ENCODE measurements around the gene ERVW-1.
"Not testable (repeated sequence)": the region's sequence is repeated elsewhere in the genome, so short reads cannot be mapped to it uniquely, and the experiment has no call there.

The ERVW-1 gene

DNA sequence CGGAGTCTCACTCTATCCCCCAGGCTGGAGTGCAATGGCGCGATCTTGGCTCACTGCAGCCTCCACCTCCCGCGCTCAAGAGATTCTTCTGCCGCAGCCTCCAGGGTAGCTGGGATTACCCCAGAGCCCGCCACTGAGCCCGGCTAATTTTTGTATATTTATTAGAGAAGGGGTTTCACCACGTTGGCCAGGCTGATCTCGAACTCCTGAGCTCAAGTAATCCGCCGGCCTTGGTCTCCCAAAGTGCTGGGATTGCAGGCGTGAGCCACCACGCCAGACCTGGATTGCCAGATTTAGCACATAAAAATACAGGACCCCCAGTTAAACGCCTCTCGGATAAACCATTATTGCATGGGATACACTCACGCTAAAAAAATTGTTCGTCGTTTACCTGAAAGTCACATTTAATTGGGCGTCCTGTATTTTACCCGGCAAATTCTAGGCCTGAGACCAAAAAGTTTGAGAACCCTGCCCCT, 30.8 kb downstream of the ERVW-1 start:
- peak overlapping the region; percentile 99 for H3K9ac ChIP-seq (ENCODE audit: low read depth, low read length)

GRCh38 chr7:92442720-92443119, 35.0 kb downstream of the ERVW-1 start:
- H3K9ac ChIP-seq (ENCODE audit: low read depth, low read length); H3K9me3 ChIP-seq (replicated peaks; ENCODE audit: low read length); H3K4me2 ChIP-seq (ENCODE audit: low read length); H3K36me3 ChIP-seq (ENCODE audit: insufficient read depth, low read length); H3K4me3 ChIP-seq (ENCODE audit: low read length); H3K4me1 ChIP-seq (ENCODE audit: control insufficient read depth, insufficient read depth, low read length): not testable (repeated sequence)
- peaks cover 32% of the 10 kb centered on the region for H3K27me3 ChIP-seq (ENCODE audit: control insufficient read depth, insufficient read depth, low read length)

More for the DNA sequence above, 30.8 kb downstream of the ERVW-1 start:
- H3K4me2 ChIP-seq (ENCODE audit: low read length): peak overlapping the region; percentile 21
- peak overlapping the region; percentile 100 for H3K4me3 ChIP-seq (ENCODE audit: low read length)
- H3K27me3 ChIP-seq (ENCODE audit: control insufficient read depth, insufficient read depth, low read length): peaks cover 4% of the 10 kb centered on the region
- peaks cover 18% of the 10 kb centered on the region for H3K36me3 ChIP-seq (ENCODE audit: insufficient read depth, low read length)
- H3K4me1 ChIP-seq (ENCODE audit: control insufficient read depth, insufficient read depth, low read length): peaks cover 9% of the 10 kb centered on the region
- no peaks in the 10 kb centered on the region for H3K9me3 ChIP-seq (replicated peaks; ENCODE audit: low read length)

- Histone ChIP-seq H3K36me3 (ENCODE audit: insufficient read depth, low read length) (no peaks in the 10 kb centered on the region), H3K4me3 (ENCODE audit: low read length) (no peak overlapping the region), H3K9ac (ENCODE audit: low read depth, low read length) (no peak overlapping the region), H3K9me3 (replicated peaks; ENCODE audit: low read length) (no peaks in the 10 kb centered on the region), H3K27me3 (ENCODE audit: control insufficient read depth, insufficient read depth, low read length) (peaks cover 39% of the 10 kb centered on the region), H3K4me1 (ENCODE audit: control insufficient read depth, insufficient read depth, low read length) (no peaks in the 10 kb centered on the region), H3K4me2 (ENCODE audit: low read length) (no peak overlapping the region)
Measured at GRCh38 chr7:92437956-92438491, 39.7 kb downstream of the ERVW-1 start.

GRCh38 chr7:92436612-92437445, 40.9 kb downstream of the ERVW-1 start:
- H3K4me1 ChIP-seq (ENCODE audit: control insufficient read depth, insufficient read depth, low read length): no peaks in the 10 kb centered on the region
- H3K27me3 ChIP-seq (ENCODE audit: control insufficient read depth, insufficient read depth, low read length): peaks cover 35% of the 10 kb centered on the region
- H3K4me2 ChIP-seq (ENCODE audit: low read length): no peak overlapping the region
- H3K9ac ChIP-seq (ENCODE audit: low read depth, low read length): no peak overlapping the region
- no peak overlapping the region for H3K4me3 ChIP-seq (ENCODE audit: low read length)
- H3K9me3 ChIP-seq (replicated peaks; ENCODE audit: low read length): no peaks in the 10 kb centered on the region
- no peaks in the 10 kb centered on the region for H3K36me3 ChIP-seq (ENCODE audit: insufficient read depth, low read length)

- Histone ChIP-seq H3K9me3 (replicated peaks; ENCODE audit: low read length) (no peaks in the 10 kb centered on the region), H3K27me3 (ENCODE audit: control insufficient read depth, insufficient read depth, low read length) (peaks cover 24% of the 10 kb centered on the region), H3K36me3 (ENCODE audit: insufficient read depth, low read length) (no peaks in the 10 kb centered on the region), H3K9ac (ENCODE audit: low read depth, low read length) (no peak overlapping the region), H3K4me3 (ENCODE audit: low read length) (no peak overlapping the region), H3K4me1 (ENCODE audit: control insufficient read depth, insufficient read depth, low read length) (no peaks in the 10 kb centered on the region), H3K4me2 (ENCODE audit: low read length) (no peak overlapping the region)
Measured at GRCh38 chr7:92435542-92435941, 42.2 kb downstream of the ERVW-1 start.

DNA sequence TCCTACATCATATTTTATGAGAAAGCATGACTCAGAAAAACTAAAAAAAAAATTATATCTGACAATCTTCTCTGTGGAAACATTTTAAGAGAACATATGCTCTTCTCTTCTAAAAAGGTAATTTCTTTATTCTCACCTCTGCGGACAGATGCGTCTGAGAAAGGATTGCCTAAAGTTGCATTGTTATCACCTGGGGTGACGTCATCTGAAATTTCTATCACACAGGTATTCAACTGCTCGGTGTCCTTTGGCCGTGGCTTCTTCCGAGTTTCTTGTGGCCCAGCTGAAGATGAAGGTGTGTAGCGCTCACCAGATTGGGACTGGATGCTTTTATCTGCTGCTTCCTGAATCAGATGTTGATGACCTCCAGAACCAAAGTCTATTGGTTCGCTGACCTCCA, 44.7 kb downstream of the ERVW-1 start:
- Histone ChIP-seq H3K27me3 (ENCODE audit: control insufficient read depth, insufficient read depth, low read length) (peaks cover 8% of the 10 kb centered on the region), H3K4me3 (ENCODE audit: low read length) (no peak overlapping the region), H3K4me1 (ENCODE audit: control insufficient read depth, insufficient read depth, low read length) (no peaks in the 10 kb centered on the region), H3K36me3 (ENCODE audit: insufficient read depth, low read length) (no peaks in the 10 kb centered on the region), H3K9ac (ENCODE audit: low read depth, low read length) (no peak overlapping the region), H3K9me3 (replicated peaks; ENCODE audit: low read length) (no peaks in the 10 kb centered on the region), H3K4me2 (ENCODE audit: low read length) (no peak overlapping the region)

GRCh38 chr7:92432299-92432946, 45.3 kb downstream of the ERVW-1 start:
- H3K4me1 ChIP-seq (ENCODE audit: control insufficient read depth, insufficient read depth, low read length): no peaks in the 10 kb centered on the region
- H3K4me3 ChIP-seq (ENCODE audit: low read length): no peak overlapping the region
- H3K4me2 ChIP-seq (ENCODE audit: low read length): no peak overlapping the region
- H3K27me3 ChIP-seq (ENCODE audit: control insufficient read depth, insufficient read depth, low read length): peaks cover 7% of the 10 kb centered on the region
- H3K9ac ChIP-seq (ENCODE audit: low read depth, low read length): no peak overlapping the region
- H3K36me3 ChIP-seq (ENCODE audit: insufficient read depth, low read length): no peaks in the 10 kb centered on the region
- H3K9me3 ChIP-seq (replicated peaks; ENCODE audit: low read length): no peaks in the 10 kb centered on the region

DNA sequence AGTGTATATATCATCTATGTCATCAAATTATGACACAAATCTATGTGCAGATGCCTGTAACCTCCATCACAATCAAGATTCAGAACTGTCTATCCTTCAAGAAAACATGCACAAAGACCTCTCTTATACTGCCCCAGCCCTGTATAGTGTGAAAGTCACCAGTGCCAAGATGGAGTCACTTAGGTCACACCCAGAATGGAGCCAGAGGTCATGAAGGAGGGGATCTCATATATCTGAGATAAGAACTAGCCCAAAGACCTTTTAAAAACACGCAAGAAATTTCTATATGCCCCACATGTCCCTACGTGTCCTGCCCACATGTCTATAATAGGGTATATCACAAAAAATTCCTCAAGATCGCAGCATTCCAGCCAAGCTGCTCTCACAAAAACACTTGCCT, 50.6 kb downstream of the ERVW-1 start:
- Histone ChIP-seq H3K9me3 (replicated peaks; ENCODE audit: low read length) (no peaks in the 10 kb centered on the region), H3K4me2 (ENCODE audit: low read length) (no peak overlapping the region), H3K9ac (ENCODE audit: low read depth, low read length) (no peak overlapping the region), H3K4me1 (ENCODE audit: control insufficient read depth, insufficient read depth, low read length) (no peaks in the 10 kb centered on the region), H3K27me3 (ENCODE audit: control insufficient read depth, insufficient read depth, low read length) (peaks cover 5% of the 10 kb centered on the region), H3K36me3 (ENCODE audit: insufficient read depth, low read length) (no peaks in the 10 kb centered on the region), H3K4me3 (ENCODE audit: low read length) (no peak overlapping the region)

DNA sequence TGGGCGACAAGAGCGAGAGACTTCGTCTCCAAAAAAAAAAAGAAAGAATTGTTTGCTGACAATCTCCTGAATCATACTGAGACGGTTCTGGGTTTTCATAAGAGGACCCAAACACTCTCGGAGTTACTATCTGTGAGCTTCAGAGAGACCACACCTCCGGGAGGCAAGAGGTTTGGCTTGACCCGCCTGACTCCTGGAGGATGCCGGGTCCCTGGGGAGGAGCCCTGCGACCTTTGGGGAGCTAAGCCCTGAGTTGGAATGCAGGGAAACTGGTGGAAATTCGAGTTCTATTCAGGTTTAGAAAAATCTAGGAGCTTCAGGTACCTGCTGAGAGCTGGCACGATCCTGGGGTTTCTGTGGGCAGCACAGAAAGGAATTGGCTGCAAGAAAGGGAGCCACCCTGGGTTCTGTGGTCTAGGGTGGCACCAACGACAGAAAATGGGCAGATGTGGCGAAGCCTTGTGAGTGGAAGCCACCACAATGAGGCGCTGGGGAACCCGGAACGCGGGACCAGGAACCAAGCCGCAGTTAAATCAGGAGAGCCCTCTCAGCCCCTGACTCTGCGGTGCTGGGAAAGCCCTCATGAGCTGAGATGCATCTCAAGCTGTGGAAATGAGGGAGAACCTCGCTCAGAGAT, 52.3 kb downstream of the ERVW-1 start:
- Histone ChIP-seq H3K9me3 (replicated peaks; ENCODE audit: low read length) (no peaks in the 10 kb centered on the region), H3K4me3 (ENCODE audit: low read length) (no peak overlapping the region), H3K27me3 (ENCODE audit: control insufficient read depth, insufficient read depth, low read length) (peaks cover 5% of the 10 kb centered on the region), H3K4me1 (ENCODE audit: control insufficient read depth, insufficient read depth, low read length) (no peaks in the 10 kb centered on the region), H3K4me2 (ENCODE audit: low read length) (no peak overlapping the region), H3K9ac (ENCODE audit: low read depth, low read length) (no peak overlapping the region), H3K36me3 (ENCODE audit: insufficient read depth, low read length) (no peaks in the 10 kb centered on the region)

- Histone ChIP-seq H3K27me3 (ENCODE audit: control insufficient read depth, insufficient read depth, low read length) (peaks cover 5% of the 10 kb centered on the region), H3K4me3 (ENCODE audit: low read length) (no peak overlapping the region), H3K36me3 (ENCODE audit: insufficient read depth, low read length) (no peaks in the 10 kb centered on the region), H3K9ac (ENCODE audit: low read depth, low read length) (no peak overlapping the region), H3K4me1 (ENCODE audit: control insufficient read depth, insufficient read depth, low read length) (no peaks in the 10 kb centered on the region), H3K9me3 (replicated peaks; ENCODE audit: low read length) (no peaks in the 10 kb centered on the region), H3K4me2 (ENCODE audit: low read length) (peak overlapping the region; percentile 98)
Measured at GRCh38 chr7:92423710-92424131, 54.0 kb downstream of the ERVW-1 start.

- no peak overlapping the region for H3K9ac ChIP-seq (ENCODE audit: low read depth, low read length)
- H3K4me2 ChIP-seq (ENCODE audit: low read length): no peak overlapping the region
- no peaks in the 10 kb centered on the region for H3K9me3 ChIP-seq (replicated peaks; ENCODE audit: low read length)
- no peak overlapping the region for H3K4me3 ChIP-seq (ENCODE audit: low read length)
- H3K36me3 ChIP-seq (ENCODE audit: insufficient read depth, low read length): no peaks in the 10 kb centered on the region
- H3K27me3 ChIP-seq (ENCODE audit: control insufficient read depth, insufficient read depth, low read length): peaks cover 5% of the 10 kb centered on the region
- no peaks in the 10 kb centered on the region for H3K4me1 ChIP-seq (ENCODE audit: control insufficient read depth, insufficient read depth, low read length)
Measured at GRCh38 chr7:92422926-92423325, 54.8 kb downstream of the ERVW-1 start.

Measured in skeletal muscle satellite cell (primary cell).